Upper lobe of left lung (tissue), 4 donors: ENCODE data around the gene DSCAM.

Source experiments
- POLR2A ChIP-seq, 4 donors: fragments of 450-650 bp; IDR thresholded peaks; one replicate each; pipeline ENCODE4 v1.5.1; 2016 to 2017; ENCODE audit warnings: antibody characterized with exemption in 4 of 4, mild to moderate bottlenecking in 2 of 4
- POLR2AphosphoS5 ChIP-seq, 2 donors: sonication (generic); formaldehyde crosslinking; IDR thresholded peaks; one replicate each; pipeline ENCODE4 v1.5.1; 2017; ENCODE audit warnings: antibody characterized with exemption in 2 of 2

DNA sequence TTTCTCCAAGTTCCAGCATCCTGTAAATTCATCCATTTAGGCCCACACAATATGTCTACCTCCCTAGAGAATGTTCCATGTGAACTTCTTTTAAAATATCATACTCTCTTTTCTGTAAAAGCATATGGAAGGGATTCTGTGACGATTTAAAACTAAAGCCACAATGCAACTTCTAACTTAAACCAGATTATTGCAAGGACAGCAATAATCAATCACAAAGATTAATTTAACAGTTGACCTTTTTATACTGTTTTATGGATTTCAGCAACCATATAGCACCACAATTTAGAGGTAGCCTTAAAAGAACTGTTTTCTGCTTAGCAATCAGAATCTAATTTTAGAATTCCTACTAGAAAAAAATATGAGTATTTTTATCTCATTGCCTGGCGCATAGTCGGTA lies 58.3 kb downstream of the DSCAM start:
- no peak for TF ChIP-seq POLR2AphosphoS5 (IDR thresholded peaks at IDR 0.05)
- TF ChIP-seq POLR2A (IDR thresholded peaks at IDR 0.05), result no peak
